Stomach (tissue), 9 donors: ENCODE data around the gene ARHGEF12. TPM values are rescaled to one million over a fixed set of nuclear protein-coding genes. Genes with fewer than 3 reads are reported as not detected.

Source experiments
- DNase-seq, 2 donors: peaks; one replicate each; pipeline versions ENCODE4 v3.0.0 to v3.0.0-alpha.2; 2013 to 2019
- H3K27ac ChIP-seq, 5 donors: fragments of 200-600 bp in 4 of 5; sonication (generic) in 4 of 5; one replicate each; pipeline ENCODE4 v1.5.1; 2013 to 2019; ENCODE audit warnings: mild to moderate bottlenecking in 1 of 5, moderate library complexity in 1 of 5
- H3K27me3 ChIP-seq, 3 donors: fragments of 200-600 bp; sonication (generic); one replicate each; pipeline ENCODE4 v1.5.1; 2017 to 2019; ENCODE audit warnings: mixed run types in 1 of 3
- H3K36me3 ChIP-seq, 4 donors: fragments of 200-600 bp; sonication (generic); 1 replicate in 3 of 4; 2 replicates in 1 of 4; pipeline ENCODE4 v1.5.1; 2016 to 2019
- H3K4me1 ChIP-seq, 4 donors: fragments of 200-600 bp; sonication (generic); one replicate each; pipeline ENCODE4 v1.5.1; 2016 to 2019
- H3K4me3 ChIP-seq, 4 donors: fragments of 200-600 bp; sonication (generic) in 3 of 4; one replicate each; pipeline ENCODE4 v1.5.1; 2016 to 2019; ENCODE audit warnings: mild to moderate bottlenecking in 1 of 4
- H3K9me3 ChIP-seq, 4 donors: fragments of 200-600 bp; sonication (generic); one replicate each; pipeline ENCODE4 v1.5.1; 2016 to 2019
- EP300 ChIP-seq: sonication (generic); formaldehyde crosslinking; IDR thresholded peaks from one replicate; pipeline ENCODE4 v1.6.1; 2017; ENCODE audit warnings: antibody characterized with exemption
- POLR2A ChIP-seq, 4 donors: fragments of 450-650 bp; IDR thresholded peaks; one replicate each; pipeline ENCODE4 v1.6.1; 2016; ENCODE audit warnings: antibody characterized with exemption in 4 of 4, control low read depth in 2 of 4, mild to moderate bottlenecking in 1 of 4, moderate library complexity in 1 of 4
- POLR2AphosphoS5 ChIP-seq, 3 donors: sonication (generic); formaldehyde crosslinking; IDR thresholded peaks; one replicate each; pipeline ENCODE4 v1.6.1; 2016; ENCODE audit warnings: antibody characterized with exemption in 3 of 3
- WGBS, 5 donors: extraction: QIAGEN DNeasy Blood & Tissue Kit in 3 of 5; methylation state at CpG; one replicate each; pipeline versions ENCODE4 v1.1.5 to v1.1.7; 2013 to 2018; 5-methylcytosine and 5-hydroxymethylcytosine counted together
- intact Hi-C: fragments of 100-400 bp; cut with DNase I; formaldehyde crosslinking; loops from one replicate; pipeline ENCODE4 v1.15.1; 2023; ENCODE audit warnings: low total_unique reads
- polyA plus RNA-seq, 3 donors: library from polyadenylated mRNA; stranded (reverse); fragments of 200-250 nt; gene quantifications; one replicate each; pipeline ENCODE4 v1.2.3, GENCODE V29; 2013
- total RNA-seq, 5 donors: library from RNA; depleted of rRNA; stranded (reverse); fragments of >200 nt; gene quantifications; one replicate each; pipeline versions ENCODE4 v1.1.0 to v1.2.3, GENCODE V29; 2014 to 2016
- TF ChIP-seq, protein P1 (sequence below), 7 experiments: fragments of 450-650 bp in 4 of 7; fragments of 200-600 bp in 3 of 7; sonication (generic) in 3 of 7; IDR thresholded peaks; one replicate each; pipeline ENCODE4 v1.5.1; 2016 to 2019; ENCODE audit warnings: antibody characterized with exemption in 7 of 7, control low read depth in 2 of 7, mild to moderate bottlenecking in 1 of 7
- donor health status: healthy with polysubstance abuse.
- donor health status: Bipolar disorder and iron deficiency.
- donor health status: healthy.

ARHGEF12 gene
- total and polyA plus RNA-seq, 8 donors: 11.5 to 186 (median 43.5) TPM

DNA sequence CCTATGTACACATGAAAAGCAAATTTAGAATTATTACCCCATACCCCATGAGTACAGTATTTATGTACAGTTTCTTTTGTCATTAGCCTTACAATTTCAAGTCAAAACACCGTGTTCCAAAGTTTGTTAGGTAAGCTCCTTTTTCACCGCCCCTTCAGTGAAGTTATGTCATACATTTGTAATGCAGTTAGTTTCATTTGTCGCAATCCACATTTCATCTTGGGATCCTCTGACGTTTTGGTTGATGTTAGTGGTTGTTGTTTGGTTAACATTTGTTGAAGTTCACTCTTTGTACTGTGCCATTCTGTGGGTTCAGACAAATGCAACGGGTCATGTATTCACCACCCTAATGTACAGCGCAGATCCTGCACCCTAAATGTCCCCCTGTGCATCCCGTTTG, 45.2 kb downstream of the ARHGEF12 start:
- TF ChIP-seq EP300 (no peak), POLR2A (IDR thresholded peaks at IDR 0.05) (no peak), POLR2AphosphoS5 (IDR thresholded peaks at IDR 0.05) (no peak)
- TF ChIP-seq, protein P1, sequence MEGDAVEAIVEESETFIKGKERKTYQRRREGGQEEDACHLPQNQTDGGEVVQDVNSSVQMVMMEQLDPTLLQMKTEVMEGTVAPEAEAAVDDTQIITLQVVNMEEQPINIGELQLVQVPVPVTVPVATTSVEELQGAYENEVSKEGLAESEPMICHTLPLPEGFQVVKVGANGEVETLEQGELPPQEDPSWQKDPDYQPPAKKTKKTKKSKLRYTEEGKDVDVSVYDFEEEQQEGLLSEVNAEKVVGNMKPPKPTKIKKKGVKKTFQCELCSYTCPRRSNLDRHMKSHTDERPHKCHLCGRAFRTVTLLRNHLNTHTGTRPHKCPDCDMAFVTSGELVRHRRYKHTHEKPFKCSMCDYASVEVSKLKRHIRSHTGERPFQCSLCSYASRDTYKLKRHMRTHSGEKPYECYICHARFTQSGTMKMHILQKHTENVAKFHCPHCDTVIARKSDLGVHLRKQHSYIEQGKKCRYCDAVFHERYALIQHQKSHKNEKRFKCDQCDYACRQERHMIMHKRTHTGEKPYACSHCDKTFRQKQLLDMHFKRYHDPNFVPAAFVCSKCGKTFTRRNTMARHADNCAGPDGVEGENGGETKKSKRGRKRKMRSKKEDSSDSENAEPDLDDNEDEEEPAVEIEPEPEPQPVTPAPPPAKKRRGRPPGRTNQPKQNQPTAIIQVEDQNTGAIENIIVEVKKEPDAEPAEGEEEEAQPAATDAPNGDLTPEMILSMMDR (IDR thresholded peaks at IDR 0.05): no peak
- peaks cover 0 to 8% (median 2%) of the 10 kb centered on the region in 4 donors for H3K9me3 ChIP-seq
- H3K4me1 ChIP-seq: peaks cover 8 to 78% (median 47%) of the 10 kb centered on the region in 4 donors
- no peaks in the 10 kb centered on the region for H3K36me3 ChIP-seq
- H3K27ac ChIP-seq: no peak overlapping the region
- no peak for DNase-seq
- 69 to 81% (median 72%) methylated on average over 7 of the region's 7 CpGs for WGBS, 5 donors
- H3K4me3 ChIP-seq: no peak overlapping the region
- no peaks in the 10 kb centered on the region for H3K27me3 ChIP-seq
- intact Hi-C loops: loop anchor here (5.0 kb wide), 1 partner anchor 39 kb away; no protein-coding TSS in a partner anchor

DNA sequence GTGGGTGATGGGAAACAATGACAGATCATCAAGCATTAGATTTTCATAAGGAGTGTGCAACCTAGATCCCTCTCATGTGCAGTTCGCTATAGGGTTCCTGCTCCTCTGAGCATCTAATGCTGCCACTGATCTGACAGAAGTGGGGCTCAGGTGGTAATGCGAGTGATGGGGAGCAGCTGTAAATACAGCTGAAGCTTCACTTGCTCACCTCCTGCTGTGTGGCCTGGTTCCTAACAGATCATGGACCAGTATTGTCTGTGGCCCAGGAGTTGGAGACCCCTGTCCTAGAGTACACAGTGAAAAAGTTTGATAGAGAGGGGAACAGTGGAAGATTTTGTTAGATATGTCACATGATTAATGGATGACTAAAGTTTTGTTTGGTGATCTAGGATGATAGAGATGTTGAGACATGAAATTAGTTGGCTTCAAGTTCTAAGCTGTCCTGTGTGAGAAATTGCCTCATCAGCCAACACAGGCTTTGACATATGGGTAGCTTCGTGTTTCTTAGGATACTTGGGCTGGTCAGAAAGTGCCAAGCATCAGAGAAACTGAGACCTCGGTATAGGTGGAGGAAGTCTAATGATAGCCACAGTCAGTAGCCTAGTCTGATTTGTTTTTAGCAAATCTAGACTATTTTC, 47.4 kb downstream of the ARHGEF12 start:
- 86 to 92% (median 89%) methylated on average over 4 of the region's 4 CpGs for WGBS, 5 donors
- TF ChIP-seq, protein P1 (IDR thresholded peaks at IDR 0.05): no peak
- TF ChIP-seq POLR2AphosphoS5 (IDR thresholded peaks at IDR 0.05) (no peak), EP300 (no peak), POLR2A (IDR thresholded peaks at IDR 0.05) (no peak)
- H3K36me3 ChIP-seq: no peaks in the 10 kb centered on the region
- H3K4me3 ChIP-seq: no peak overlapping the region
- H3K4me1 ChIP-seq: peaks cover 8 to 95% (median 57%) of the 10 kb centered on the region in 4 donors
- H3K27ac ChIP-seq: no peak overlapping the region
- H3K9me3 ChIP-seq: no peaks in the 10 kb centered on the region
- intact Hi-C loops: loop anchor here (5.0 kb wide), 1 partner anchor 41 kb away; no protein-coding TSS in a partner anchor
- H3K27me3 ChIP-seq: no peaks in the 10 kb centered on the region
- DNase-seq: no peak

DNA sequence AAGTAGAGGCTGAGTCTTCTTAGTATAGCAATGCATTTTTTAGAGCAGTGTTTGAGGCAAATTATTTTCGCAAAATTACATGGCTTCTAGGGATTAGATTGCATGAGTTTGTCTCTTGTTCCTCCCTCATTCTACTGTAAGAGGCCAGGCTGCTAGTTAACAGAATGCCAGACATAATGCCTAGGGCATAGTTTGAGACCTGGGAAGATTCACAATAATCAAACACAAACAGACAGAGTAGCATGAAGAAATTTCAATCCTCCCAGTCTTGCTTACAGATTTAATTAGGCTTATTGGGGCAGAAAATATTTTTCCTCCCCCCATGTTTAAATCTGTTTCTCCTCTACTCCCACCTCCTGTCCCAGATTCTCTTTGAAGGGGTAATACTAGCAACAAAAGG, 48.3 kb downstream of the ARHGEF12 start:
- intact Hi-C loops: loop anchor here (5.0 kb wide), 1 partner anchor 42 kb away; no protein-coding TSS in a partner anchor
- TF ChIP-seq POLR2A (IDR thresholded peaks at IDR 0.05) (no peak), POLR2AphosphoS5 (IDR thresholded peaks at IDR 0.05) (no peak), EP300 (no peak)
- TF ChIP-seq, protein P1 (IDR thresholded peaks at IDR 0.05): no peak
- Histone ChIP-seq H3K4me3 (no peak overlapping the region), H3K27ac (no peak overlapping the region), H3K9me3 (no peaks in the 10 kb centered on the region), H3K36me3 (no peaks in the 10 kb centered on the region), H3K4me1 (peaks cover 8 to 87% (median 55%) of the 10 kb centered on the region in 4 donors), H3K27me3 (no peaks in the 10 kb centered on the region)
- 71 to 92% (median 81%) methylated on average over 1 of the region's 1 CpG for WGBS, 5 donors
- no peak for DNase-seq

DNA sequence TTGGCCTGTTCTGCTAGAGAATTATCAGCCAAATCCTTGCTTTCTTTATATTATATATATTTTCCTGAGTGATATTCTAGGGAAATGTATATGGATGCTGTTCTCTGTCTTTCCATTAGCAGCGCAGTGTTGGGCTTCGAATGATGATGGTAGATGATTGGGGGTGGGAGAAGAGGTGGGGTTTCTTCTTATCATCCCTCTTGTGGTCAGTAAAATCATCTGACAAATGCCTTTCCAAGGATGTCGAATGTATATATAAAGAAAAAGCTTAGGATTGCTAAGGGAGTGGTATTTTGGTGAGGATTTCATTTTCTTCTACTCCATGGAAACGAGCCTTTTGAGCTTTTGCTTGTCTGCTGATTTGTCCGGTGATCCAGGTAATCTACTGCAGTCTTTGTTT, 48.9 kb downstream of the ARHGEF12 start:
- Histone ChIP-seq H3K9me3 (no peaks in the 10 kb centered on the region), H3K27ac (no peak overlapping the region), H3K4me1 (peaks cover 8 to 84% (median 50%) of the 10 kb centered on the region in 4 donors), H3K36me3 (no peaks in the 10 kb centered on the region), H3K27me3 (no peaks in the 10 kb centered on the region), H3K4me3 (no peak overlapping the region)
- DNase-seq: peak in 1 of 2 donors; percentile 15
- intact Hi-C loops: no loop called here
- 66 to 79% (median 69%) methylated on average over 5 of the region's 5 CpGs for WGBS, 5 donors
- TF ChIP-seq POLR2AphosphoS5 (IDR thresholded peaks at IDR 0.05): no peak
- TF ChIP-seq, protein P1 (IDR thresholded peaks at IDR 0.05): no peak
- no peak for TF ChIP-seq POLR2A (IDR thresholded peaks at IDR 0.05)
- TF ChIP-seq EP300: no peak
